IMR-90 (cell line): ENCODE results near the gene SYTL3.

Experiments
- CEBPB ChIP-seq: IDR thresholded peaks from 2 replicates; pipeline ENCODE4 v1.6.1; 2012; ENCODE audit warnings: low read depth, low read length, improper control_type of control experiment
- CHD1 ChIP-seq: IDR thresholded peaks from 2 replicates; pipeline ENCODE4 v1.6.1; 2012; ENCODE audit warnings: low read depth, low read length, improper control_type of control experiment
- CTCF ChIP-seq: conservative IDR thresholded peaks from 2 replicates; pipeline ENCODE4 v1.5.1; 2012; ENCODE audit warnings: mild to moderate bottlenecking, low read depth, low read length, improper control_type of control experiment
- ELK1 ChIP-seq: fragments of 150-350 bp; IDR thresholded peaks from 2 replicates; pipeline ENCODE4 v1.6.1; 2016; ENCODE audit warnings: low read depth, mild to moderate bottlenecking, low read length, moderate library complexity, borderline replicate concordance
- FOS ChIP-seq: fragments of 150-350 bp; IDR thresholded peaks from 2 replicates; pipeline ENCODE4 v1.6.1; 2016; ENCODE audit warnings: low read depth, low read length
- MAZ ChIP-seq: IDR thresholded peaks from 2 replicates; pipeline ENCODE4 v1.6.1; 2012; ENCODE audit warnings: low read depth, mild to moderate bottlenecking, low read length, improper control_type of control experiment, moderate library complexity, borderline replicate concordance
- MXI1 ChIP-seq: IDR thresholded peaks from 2 replicates; pipeline ENCODE4 v1.6.1; 2012; ENCODE audit warnings: low read depth, mild to moderate bottlenecking, low read length, moderate library complexity, borderline replicate concordance
- NFE2L2 ChIP-seq: fragments of 150-350 bp; IDR thresholded peaks from 2 replicates; pipeline ENCODE4 v1.6.1; 2016; ENCODE audit warnings: low read depth, mild to moderate bottlenecking, low read length
- POLR2A ChIP-seq: IDR thresholded peaks from 2 replicates; pipeline ENCODE4 v1.6.1; 2012; ENCODE audit warnings: mild to moderate bottlenecking, low read depth, low read length
- RAD21 ChIP-seq: IDR thresholded peaks from 2 replicates; pipeline ENCODE4 v1.6.1; 2012; ENCODE audit warnings: low read length, improper control_type of control experiment
- RCOR1 ChIP-seq: IDR thresholded peaks from 2 replicates; pipeline ENCODE4 v1.6.1; 2012; ENCODE audit warnings: mild to moderate bottlenecking, low read length, improper control_type of control experiment; ENCODE audit not compliant: insufficient replicate concordance
- RFX5 ChIP-seq: IDR thresholded peaks from 2 replicates; pipeline ENCODE4 v1.8.0; 2012; ENCODE audit warnings: low read depth, mild to moderate bottlenecking, low read length, moderate library complexity
- SMC3 ChIP-seq: fragments of 150-350 bp; IDR thresholded peaks from 2 replicates; pipeline ENCODE4 v1.6.1; 2016; ENCODE audit warnings: low read depth, mild to moderate bottlenecking, antibody characterized with exemption, low read length, moderate library complexity
- USF2 ChIP-seq: fragments of 150-350 bp; IDR thresholded peaks from 2 replicates; pipeline ENCODE4 v1.6.1; 2017; ENCODE audit warnings: mild to moderate bottlenecking, antibody characterized with exemption, low read length, low read depth

DNA sequence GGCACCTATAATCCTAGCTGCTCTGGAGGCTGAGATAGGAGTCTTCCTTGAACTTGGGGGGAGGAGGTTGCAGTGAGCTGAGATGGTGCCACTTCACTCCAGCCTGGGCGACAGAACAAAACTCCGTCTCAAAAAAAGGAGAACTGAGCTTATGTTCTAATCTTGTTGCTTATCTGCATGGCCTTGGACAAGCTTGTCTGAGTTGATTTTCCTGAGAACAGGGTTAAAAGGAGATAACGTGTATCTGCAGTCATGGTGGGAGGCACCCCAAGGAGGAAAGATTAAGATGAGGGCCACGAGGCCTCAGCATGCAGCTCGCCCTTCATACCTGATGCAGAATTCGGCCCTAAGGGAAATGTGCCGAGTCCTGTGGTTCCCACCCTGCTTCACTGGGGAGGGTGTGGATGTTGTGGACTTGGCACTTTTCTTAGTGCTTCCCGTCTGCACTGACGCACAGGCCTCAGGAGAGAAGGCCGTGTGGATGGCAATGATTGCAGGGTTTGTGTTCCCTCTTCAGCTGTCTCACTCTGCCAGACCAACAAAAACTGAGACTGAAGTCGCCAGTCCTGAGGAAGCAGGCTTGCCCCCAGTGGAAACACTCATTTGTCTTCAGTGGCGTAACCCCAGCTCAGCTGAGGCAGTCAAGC lies 113.1 kb downstream of the SYTL3 start:
- TF ChIP-seq CTCF (no peak), SMC3 (no peak), POLR2A (no peak), FOS (no peak), RAD21 (no peak), USF2 (no peak), MAZ (no peak), ELK1 (no peak), RFX5 (no peak), CEBPB (no peak), RCOR1 (no peak), MXI1 (no peak), CHD1 (no peak), NFE2L2 (no peak)
